ENCODE data around the gene IMPG2.

- no peak for TF ChIP-seq EZH2 (IDR thresholded peaks at IDR 0.05; ENCODE audit: borderline replicate concordance, insufficient read depth, low read depth, low read length, poor library complexity, severe bottlenecking)
- no peak for TF ChIP-seq CTCF (IDR thresholded peaks at IDR 0.05)
Measured at GRCh38 chr3:101217472-101218245, 102.7 kb downstream of the IMPG2 start.
